H1 (cell line): ENCODE results near the gene PRR33. TPM values are rescaled to one million over a fixed set of nuclear protein-coding genes. Genes with fewer than 3 reads are reported as not detected.

ENCODE experiments used
- FOSL1 ChIP-seq: IDR thresholded peaks from 2 replicates; pipeline ENCODE4 v1.6.1; 2011; ENCODE audit warnings: mild to moderate bottlenecking, low read depth, low read length, moderate library complexity; ENCODE audit not compliant: insufficient read depth
- JUN ChIP-seq: IDR thresholded peaks from 2 replicates; pipeline ENCODE4 v1.6.1; 2011; ENCODE audit warnings: low read depth, mild to moderate bottlenecking, improper control_type of control experiment, low read length
- POU5F1 ChIP-seq: IDR thresholded peaks from 2 replicates; pipeline ENCODE4 v1.6.1; 2011; ENCODE audit warnings: low read depth, mild to moderate bottlenecking, low read length, moderate library complexity
- polyA plus RNA-seq, 7 experiments: library from polyadenylated mRNA; depleted of rRNA in 3 of 7; stranded (reverse) in 5 of 7; unstranded in 2 of 7; fragments of >200 nt in 5 of 7; fragments of 200-250 nt in 2 of 7; gene quantifications; 1 replicate in 5 of 7; 2 replicates in 1 of 7; 4 replicates in 1 of 7; pipeline versions ENCODE4 v1.2.1 to v1.2.3, GENCODE V29; 2011 to 2013; ENCODE audit warnings: missing spikeins in 2 of 7, mixed read lengths in 2 of 7
- total RNA-seq: library from RNA; stranded (reverse); fragmentation: NEBNext Ultra II Directional; extraction: Animal tissue kit (Norgen Biotek cat#: 25700); gene quantifications from 2 replicates; pipeline ENCODE4 v1.2.1, GENCODE V29; 2021
- TF ChIP-seq, protein P1 (sequence below): IDR thresholded peaks from 2 replicates; pipeline ENCODE4 v1.6.1; 2011; ENCODE audit warnings: low read length, improper control_type of control experiment

Gene PRR33
- total and polyA plus RNA-seq, 2 of the 8 experiments (the other 6 are each of a cell fraction or from before 2014, with no cell fraction given) = 0.02 TPM; not detected in 1

DNA sequence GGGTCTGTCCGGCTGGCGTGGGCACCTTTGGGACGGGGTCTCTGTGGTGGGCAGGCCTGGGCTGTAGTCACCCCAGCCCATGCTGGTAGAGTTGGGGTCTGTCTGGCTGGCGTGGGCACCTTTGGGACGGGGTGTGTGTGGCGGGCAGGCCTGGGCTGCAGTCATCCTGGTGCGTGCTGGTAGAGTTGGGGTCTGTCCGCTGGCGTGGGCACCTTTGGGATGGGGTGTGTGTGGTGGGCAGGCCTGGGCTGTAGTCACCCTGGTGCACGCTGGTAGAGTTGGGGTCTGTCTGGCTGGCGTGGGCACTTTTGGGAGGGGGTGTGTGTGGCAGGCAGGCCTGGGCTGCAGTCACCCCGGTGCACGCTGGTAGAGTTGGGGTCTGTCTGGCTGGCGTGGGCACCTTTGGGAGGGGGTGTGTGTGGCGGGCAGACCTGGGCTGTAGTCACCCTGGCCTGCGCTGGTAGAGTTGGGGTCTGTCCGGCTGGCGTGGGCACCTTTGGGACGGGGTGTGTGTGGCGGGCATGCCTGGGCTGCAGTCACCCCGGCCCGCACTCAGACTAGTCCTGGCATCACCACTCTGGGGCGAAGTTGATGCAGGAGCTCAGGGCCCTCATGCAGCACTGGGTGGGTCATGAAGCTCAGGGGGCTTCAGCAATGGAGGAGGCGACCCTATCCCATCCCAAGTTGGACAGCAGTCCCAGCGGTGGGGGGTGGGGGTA, 19.3 kb downstream of the PRR33 start (continued):
- no peak for TF ChIP-seq FOSL1
- TF ChIP-seq JUN = no peak
- no peak for TF ChIP-seq POU5F1
- TF ChIP-seq, protein P1, sequence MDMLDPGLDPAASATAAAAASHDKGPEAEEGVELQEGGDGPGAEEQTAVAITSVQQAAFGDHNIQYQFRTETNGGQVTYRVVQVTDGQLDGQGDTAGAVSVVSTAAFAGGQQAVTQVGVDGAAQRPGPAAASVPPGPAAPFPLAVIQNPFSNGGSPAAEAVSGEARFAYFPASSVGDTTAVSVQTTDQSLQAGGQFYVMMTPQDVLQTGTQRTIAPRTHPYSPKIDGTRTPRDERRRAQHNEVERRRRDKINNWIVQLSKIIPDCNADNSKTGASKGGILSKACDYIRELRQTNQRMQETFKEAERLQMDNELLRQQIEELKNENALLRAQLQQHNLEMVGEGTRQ = no peak
- TF ChIP-seq, all 59 proteins: peak for 0
